Measurements from ENCODE around the gene SYT3. TPM values are rescaled to one million over a fixed set of nuclear protein-coding genes. Genes with fewer than 3 reads are reported as not detected.

Gene SYT3
- total and polyA plus RNA-seq, 2 experiments from 2014 or later, result 10.0 to 25.5 TPM

DNA sequence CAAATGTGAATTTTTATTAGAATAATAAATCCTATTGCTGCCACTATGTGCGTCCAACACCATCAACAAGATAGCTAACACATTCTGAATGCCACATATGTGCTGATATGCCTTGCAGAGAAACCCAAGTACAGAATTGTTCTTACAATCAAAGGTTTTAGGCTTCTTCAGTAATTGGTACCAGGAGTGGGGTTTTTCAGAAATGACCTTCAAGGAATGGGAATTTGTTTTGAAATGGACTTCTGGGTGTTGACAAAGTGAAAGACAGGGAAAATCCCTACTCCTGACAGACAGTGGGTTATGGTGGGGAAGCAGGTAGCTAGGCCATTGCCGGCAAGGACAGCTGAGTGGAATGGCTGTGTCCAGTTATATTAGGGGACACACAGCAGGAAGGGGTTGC lies 5.7 kb downstream of the SYT3 start:
- H3K27me3 Mint-ChIP-seq (ENCODE audit: insufficient read depth, low read depth, poor library complexity), result peaks cover 24% of the 10 kb centered on the region
- no peaks in the 10 kb centered on the region for H3K4me1 Mint-ChIP-seq
- ATAC-seq, result no peak
- Histone ChIP-seq H3F3A (replicated peaks; ENCODE audit: low read depth) (no peaks in the 10 kb centered on the region), H3K9me2 (ENCODE audit: insufficient read depth) (no peaks in the 10 kb centered on the region), H3K79me2 (replicated peaks; ENCODE audit: insufficient read depth) (no peaks in the 10 kb centered on the region), H2AFZ (no peak overlapping the region), H3K4me3 (no peak overlapping the region), H3K4me2 (no peak overlapping the region), H3K27me3 (ENCODE audit: insufficient read depth) (peaks cover 7% of the 10 kb centered on the region), H3K4me1 (ENCODE audit: insufficient read depth) (peaks cover 3% of the 10 kb centered on the region; the same call in 1 of the 2 replicates), H3K36me3 (ENCODE audit: insufficient read depth) (peaks cover 8% of the 10 kb centered on the region; the same call in 1 of the 2 replicates), H4K20me1 (replicated peaks; ENCODE audit: insufficient read depth) (no peaks in the 10 kb centered on the region), H3K27ac (ENCODE audit: low read depth) (no peak overlapping the region)
- H3K27ac Mint-ChIP-seq, result no peak overlapping the region
- no peak for DNase-seq (ENCODE audit: low spot score)
- peaks cover 96% of the 10 kb centered on the region for H3K9me3 Mint-ChIP-seq
- TF ChIP-seq STAT1 (IDR thresholded peaks at IDR 0.05; ENCODE audit: unreplicated experiment), result no peak
- TF ChIP-seq CREB1 (CRISPR knock-in tag; IDR thresholded peaks at IDR 0.05; ENCODE audit: low read depth), result no peak
- no peak for TF ChIP-seq ZNF114 (CRISPR knock-in tag; IDR thresholded peaks at IDR 0.05)
- TF ChIP-seq NANOG (IDR thresholded peaks at IDR 0.05; ENCODE audit: borderline replicate concordance), result no peak
- TF ChIP-seq, protein P1, sequence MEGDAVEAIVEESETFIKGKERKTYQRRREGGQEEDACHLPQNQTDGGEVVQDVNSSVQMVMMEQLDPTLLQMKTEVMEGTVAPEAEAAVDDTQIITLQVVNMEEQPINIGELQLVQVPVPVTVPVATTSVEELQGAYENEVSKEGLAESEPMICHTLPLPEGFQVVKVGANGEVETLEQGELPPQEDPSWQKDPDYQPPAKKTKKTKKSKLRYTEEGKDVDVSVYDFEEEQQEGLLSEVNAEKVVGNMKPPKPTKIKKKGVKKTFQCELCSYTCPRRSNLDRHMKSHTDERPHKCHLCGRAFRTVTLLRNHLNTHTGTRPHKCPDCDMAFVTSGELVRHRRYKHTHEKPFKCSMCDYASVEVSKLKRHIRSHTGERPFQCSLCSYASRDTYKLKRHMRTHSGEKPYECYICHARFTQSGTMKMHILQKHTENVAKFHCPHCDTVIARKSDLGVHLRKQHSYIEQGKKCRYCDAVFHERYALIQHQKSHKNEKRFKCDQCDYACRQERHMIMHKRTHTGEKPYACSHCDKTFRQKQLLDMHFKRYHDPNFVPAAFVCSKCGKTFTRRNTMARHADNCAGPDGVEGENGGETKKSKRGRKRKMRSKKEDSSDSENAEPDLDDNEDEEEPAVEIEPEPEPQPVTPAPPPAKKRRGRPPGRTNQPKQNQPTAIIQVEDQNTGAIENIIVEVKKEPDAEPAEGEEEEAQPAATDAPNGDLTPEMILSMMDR (conservative IDR thresholded peaks at IDR 0.05; ENCODE audit: low read depth in 2 of 2), result no peak
- TF ChIP-seq, protein P2, sequence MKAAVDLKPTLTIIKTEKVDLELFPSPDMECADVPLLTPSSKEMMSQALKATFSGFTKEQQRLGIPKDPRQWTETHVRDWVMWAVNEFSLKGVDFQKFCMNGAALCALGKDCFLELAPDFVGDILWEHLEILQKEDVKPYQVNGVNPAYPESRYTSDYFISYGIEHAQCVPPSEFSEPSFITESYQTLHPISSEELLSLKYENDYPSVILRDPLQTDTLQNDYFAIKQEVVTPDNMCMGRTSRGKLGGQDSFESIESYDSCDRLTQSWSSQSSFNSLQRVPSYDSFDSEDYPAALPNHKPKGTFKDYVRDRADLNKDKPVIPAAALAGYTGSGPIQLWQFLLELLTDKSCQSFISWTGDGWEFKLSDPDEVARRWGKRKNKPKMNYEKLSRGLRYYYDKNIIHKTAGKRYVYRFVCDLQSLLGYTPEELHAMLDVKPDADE (IDR thresholded peaks at IDR 0.05), result no peak
- no peak overlapping the region for H3K4me3 Mint-ChIP-seq
- H3K36me3 Mint-ChIP-seq (ENCODE audit: low read depth), result peaks cover 47% of the 10 kb centered on the region

DNA sequence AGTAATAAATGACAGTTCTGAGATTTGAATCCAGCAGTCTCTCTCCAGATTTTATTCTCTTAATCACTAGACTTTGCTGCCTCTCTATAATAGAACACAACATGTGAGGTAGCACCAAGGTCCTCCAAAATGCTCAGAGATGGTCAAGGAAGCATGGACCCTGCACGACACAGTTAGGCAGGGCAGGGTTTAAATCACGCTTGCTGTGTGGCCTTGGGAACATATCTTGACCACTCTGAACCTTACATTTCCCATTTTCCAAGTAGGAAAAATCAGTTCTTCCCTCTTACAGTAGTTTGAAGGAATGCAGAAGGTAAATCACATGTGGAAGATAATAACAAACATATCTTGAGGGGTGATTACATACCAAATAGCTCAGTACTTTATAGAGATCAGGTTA lies 6.3 kb downstream of the SYT3 start:
- Histone ChIP-seq H3F3A (replicated peaks; ENCODE audit: low read depth) (no peaks in the 10 kb centered on the region), H3K36me3 (ENCODE audit: insufficient read depth) (peaks cover 8% of the 10 kb centered on the region; the same call in 1 of the 2 replicates), H3K4me1 (ENCODE audit: insufficient read depth) (no peaks in the 10 kb centered on the region), H3K4me2 (no peak overlapping the region), H4K20me1 (replicated peaks; ENCODE audit: insufficient read depth) (no peaks in the 10 kb centered on the region), H3K4me3 (no peak overlapping the region), H3K79me2 (replicated peaks; ENCODE audit: insufficient read depth) (no peaks in the 10 kb centered on the region), H2AFZ (no peak overlapping the region), H3K27ac (ENCODE audit: low read depth) (no peak overlapping the region), H3K27me3 (ENCODE audit: insufficient read depth) (peaks cover 2% of the 10 kb centered on the region; the same call in 1 of the 2 replicates), H3K9me2 (ENCODE audit: insufficient read depth) (no peaks in the 10 kb centered on the region)
- Mint-ChIP-seq H3K27me3 (ENCODE audit: insufficient read depth, low read depth, poor library complexity) (peaks cover 22% of the 10 kb centered on the region), H3K27ac (no peak overlapping the region), H3K4me1 (no peaks in the 10 kb centered on the region), H3K36me3 (ENCODE audit: low read depth) (peaks cover 44% of the 10 kb centered on the region), H3K9me3 (peaks cover 96% of the 10 kb centered on the region), H3K4me3 (no peak overlapping the region)
- no peak for DNase-seq (ENCODE audit: low spot score)
- TF ChIP-seq, protein P2 (IDR thresholded peaks at IDR 0.05), result no peak
- TF ChIP-seq, protein P3, sequence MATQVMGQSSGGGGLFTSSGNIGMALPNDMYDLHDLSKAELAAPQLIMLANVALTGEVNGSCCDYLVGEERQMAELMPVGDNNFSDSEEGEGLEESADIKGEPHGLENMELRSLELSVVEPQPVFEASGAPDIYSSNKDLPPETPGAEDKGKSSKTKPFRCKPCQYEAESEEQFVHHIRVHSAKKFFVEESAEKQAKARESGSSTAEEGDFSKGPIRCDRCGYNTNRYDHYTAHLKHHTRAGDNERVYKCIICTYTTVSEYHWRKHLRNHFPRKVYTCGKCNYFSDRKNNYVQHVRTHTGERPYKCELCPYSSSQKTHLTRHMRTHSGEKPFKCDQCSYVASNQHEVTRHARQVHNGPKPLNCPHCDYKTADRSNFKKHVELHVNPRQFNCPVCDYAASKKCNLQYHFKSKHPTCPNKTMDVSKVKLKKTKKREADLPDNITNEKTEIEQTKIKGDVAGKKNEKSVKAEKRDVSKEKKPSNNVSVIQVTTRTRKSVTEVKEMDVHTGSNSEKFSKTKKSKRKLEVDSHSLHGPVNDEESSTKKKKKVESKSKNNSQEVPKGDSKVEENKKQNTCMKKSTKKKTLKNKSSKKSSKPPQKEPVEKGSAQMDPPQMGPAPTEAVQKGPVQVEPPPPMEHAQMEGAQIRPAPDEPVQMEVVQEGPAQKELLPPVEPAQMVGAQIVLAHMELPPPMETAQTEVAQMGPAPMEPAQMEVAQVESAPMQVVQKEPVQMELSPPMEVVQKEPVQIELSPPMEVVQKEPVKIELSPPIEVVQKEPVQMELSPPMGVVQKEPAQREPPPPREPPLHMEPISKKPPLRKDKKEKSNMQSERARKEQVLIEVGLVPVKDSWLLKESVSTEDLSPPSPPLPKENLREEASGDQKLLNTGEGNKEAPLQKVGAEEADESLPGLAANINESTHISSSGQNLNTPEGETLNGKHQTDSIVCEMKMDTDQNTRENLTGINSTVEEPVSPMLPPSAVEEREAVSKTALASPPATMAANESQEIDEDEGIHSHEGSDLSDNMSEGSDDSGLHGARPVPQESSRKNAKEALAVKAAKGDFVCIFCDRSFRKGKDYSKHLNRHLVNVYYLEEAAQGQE (IDR thresholded peaks at IDR 0.05; ENCODE audit: unreplicated experiment), result no peak
- TF ChIP-seq CREB1 (CRISPR knock-in tag; IDR thresholded peaks at IDR 0.05; ENCODE audit: low read depth) (no peak), POLR2AphosphoS5 (IDR thresholded peaks at IDR 0.05; ENCODE audit: low read depth) (no peak), STAT1 (IDR thresholded peaks at IDR 0.05; ENCODE audit: unreplicated experiment) (no peak), JUNB (IDR thresholded peaks at IDR 0.05; ENCODE audit: unreplicated experiment) (no peak)
- TF ChIP-seq, protein P1 (conservative IDR thresholded peaks at IDR 0.05; ENCODE audit: low read depth in 2 of 2), result no peak
- ATAC-seq, result no peak

Measured in GM23338 (cell line).